Ovary (tissue), 9 donors: Measurements from ENCODE around the gene CDK19. TPM values are rescaled to one million over a fixed set of nuclear protein-coding genes. Genes with fewer than 3 reads are reported as not detected.

Experiments
- DNase-seq, 5 donors: peaks; one replicate each; pipeline ENCODE4 v3.0.0-alpha.2; 2019 to 2020
- H3K27ac ChIP-seq, 2 donors: fragments of 200-600 bp; one replicate each; pipeline versions ENCODE4 v1.5.1 to v1.8.0; 2019 to 2022
- H3K27me3 ChIP-seq: fragments of 200-600 bp; one replicate; pipeline ENCODE4 v1.8.0; 2022
- H3K36me3 ChIP-seq: fragments of 200-600 bp; sonication (generic); one replicate; pipeline ENCODE4 v1.5.1; 2019
- H3K4me1 ChIP-seq: one replicate; pipeline ENCODE4 v1.8.1; 2013; ENCODE audit warnings: mild to moderate bottlenecking, moderate library complexity; ENCODE audit not compliant: insufficient read depth
- H3K4me3 ChIP-seq: fragments of 200-600 bp; sonication (generic); one replicate; pipeline ENCODE4 v1.5.1; 2017
- H3K9me3 ChIP-seq, 2 donors: fragments of 200-600 bp in 1 of 2; sonication (generic) in 1 of 2; one replicate each; pipeline versions ENCODE4 v1.5.1 to v1.8.1; 2013 to 2019; ENCODE audit warnings: mild to moderate bottlenecking in 1 of 2, moderate library complexity in 1 of 2
- CTCF ChIP-seq, 3 donors: fragments of 450-650 bp in 2 of 3; fragments of 200-600 bp in 1 of 3; IDR thresholded peaks; one replicate each; pipeline versions ENCODE4 v1.5.1 to v1.8.0; 2016 to 2022; ENCODE audit warnings: antibody characterized with exemption in 3 of 3, mild to moderate bottlenecking in 1 of 3
- EP300 ChIP-seq: sonication (generic); formaldehyde crosslinking; IDR thresholded peaks from one replicate; pipeline ENCODE4 v1.6.1; 2017; ENCODE audit warnings: antibody characterized with exemption
- POLR2A ChIP-seq: fragments of 450-650 bp; IDR thresholded peaks from one replicate; pipeline ENCODE4 v1.6.1; 2017; ENCODE audit warnings: antibody characterized with exemption, mild to moderate bottlenecking, moderate library complexity
- WGBS, 3 donors: extraction: QIAGEN DNeasy Blood & Tissue Kit in 1 of 3; methylation state at CpG; one replicate each; pipeline versions ENCODE4 v1.1.5 to v1.1.7; 2013 to 2017; 5-methylcytosine and 5-hydroxymethylcytosine counted together
- intact Hi-C, 4 donors: fragments of 100-400 bp; cut with DNase I; formaldehyde crosslinking; loops; one replicate each; pipeline versions ENCODE4 v1.11.0 to v1.15.1; 2022 to 2023
- polyA plus RNA-seq, 2 donors: library from polyadenylated mRNA; stranded (reverse); fragments of 200-250 nt in 1 of 2; fragments of 350-450 nt in 1 of 2; fragmentation: Illumina TruSeq in 1 of 2; extraction: RNeasy Lipid Tissue Mini Kit (QIAGEN cat#74804) in 1 of 2; gene quantifications; one replicate each; pipeline ENCODE4 v1.2.3, GENCODE V29; 2013 to 2014
- total RNA-seq, 7 donors: library from RNA; depleted of rRNA in 2 of 7; stranded (reverse); fragments of >200 nt in 2 of 7; fragmentation: NEBNext Ultra II Directional in 3 of 7; extraction: Animal tissue kit (Norgen Biotek cat#: 25700) in 3 of 7; gene quantifications; one replicate each; pipeline versions ENCODE4 v1.1.0 to v1.2.4, GENCODE V29; 2016 to 2023
- donor health status: DM: no; HTN: no; CAD: no; lungs with moderate emphysema.
- donor health status: DM: no; HTN: no; CAD: no.
- donor health status: Bipolar disorder and iron deficiency.
- donor health status: DM: yes; HTN: yes; CAD: no.
- donor health status: DM: no; HTN: no; CAD: no.
- donor health status: DM: yes; HTN: yes; CAD: no.

CDK19 gene
- total and polyA plus RNA-seq, 9 donors = 9.8 to 20.8 (median 16.7) TPM

- H3K9me3 ChIP-seq = no peaks in the 10 kb centered on the region
- intact Hi-C loops = loop anchor here in 1 of 4 donors (10.0 kb wide), 1 partner anchor 58 kb away; the partner anchor contains the start of gene AMD1
- H3K27ac ChIP-seq = no peak overlapping the region
- TF ChIP-seq EP300 (no peak), POLR2A (no peak), CTCF (IDR thresholded peaks at IDR 0.05) (no peak)
- WGBS, 3 donors = 77 to 83% (median 82%) methylated on average over 4 of the region's 4 CpGs
- DNase-seq = peak in 1 of 5 donors; percentile 29
- H3K27me3 ChIP-seq = no peaks in the 10 kb centered on the region
- H3K4me1 ChIP-seq = peaks cover 7% of the 10 kb centered on the region
- no peak overlapping the region for H3K4me3 ChIP-seq
- no peaks in the 10 kb centered on the region for H3K36me3 ChIP-seq
These were observed 1.4 kb upstream of the CDK19 start for GRCh38 chr6:110816677-110817076.

GRCh38 chr6:110815015-110815410 is 256 bp downstream of the CDK19 start:
- Histone ChIP-seq H3K9me3 (no peaks in the 10 kb centered on the region), H3K4me1 (peaks cover 3% of the 10 kb centered on the region), H3K27me3 (no peaks in the 10 kb centered on the region), H3K4me3 (peak overlapping the region; percentile 78), H3K36me3 (no peaks in the 10 kb centered on the region), H3K27ac (peak overlapping the region; percentile 90 to 93)
- TF ChIP-seq POLR2A (no peak), EP300 (no peak), CTCF (IDR thresholded peaks at IDR 0.05) (no peak)
- no peak for DNase-seq
- 0 to 1% (median 0%) methylated on average over 49 of the region's 49 CpGs for WGBS, 3 donors
- intact Hi-C loops = loop anchor here in 3 of 4 donors (2.0 to 10.0 kb wide), 2 partner anchors 60 kb away; partner anchors contain the start of gene AMD1 (in 3 of the 3)

GRCh38 chr6:110814102-110815014 is 911 bp downstream of the CDK19 start:
- WGBS, 3 donors = 0 to 1% (median 0%) methylated on average over 47 to 86 of the region's 86 CpGs
- Histone ChIP-seq H3K27ac (peak overlapping the region; percentile 90 to 93), H3K4me3 (peak overlapping the region; percentile 78), H3K4me1 (peaks cover 3% of the 10 kb centered on the region), H3K36me3 (no peaks in the 10 kb centered on the region), H3K27me3 (no peaks in the 10 kb centered on the region), H3K9me3 (no peaks in the 10 kb centered on the region)
- DNase-seq = peak in 4 of 5 donors; percentile 44 to 73 (median 63)
- no peak for TF ChIP-seq CTCF (IDR thresholded peaks at IDR 0.05)
- TF ChIP-seq POLR2A = no peak
- TF ChIP-seq EP300 = no peak
- intact Hi-C loops = loop anchor here in 3 of 4 donors (2.0 to 10.0 kb wide), 2 partner anchors 60 kb away; partner anchors contain the start of gene AMD1 (in 3 of the 3)

- Histone ChIP-seq H3K36me3 (no peaks in the 10 kb centered on the region), H3K4me1 (peaks cover 3% of the 10 kb centered on the region), H3K27ac (no peak overlapping the region), H3K9me3 (no peaks in the 10 kb centered on the region), H3K4me3 (peak overlapping the region; percentile 78), H3K27me3 (no peaks in the 10 kb centered on the region)
- intact Hi-C loops = loop anchor here in 3 of 4 donors (2.0 to 10.0 kb wide), 2 partner anchors 61 kb away; partner anchors contain the start of gene AMD1 (in 3 of the 3)
- TF ChIP-seq CTCF (IDR thresholded peaks at IDR 0.05) (no peak), EP300 (no peak), POLR2A (no peak)
- WGBS, 3 donors = 61 to 67% (median 66%) methylated on average over 8 of the region's 8 CpGs
- DNase-seq = no peak
These were observed 1.7 kb downstream of the CDK19 start for GRCh38 chr6:110813338-110814101.
